Measurements from ENCODE around the gene CENPVL3. TPM values are rescaled to one million over a fixed set of nuclear protein-coding genes. Genes with fewer than 3 reads are reported as not detected.
"Not testable (repeated sequence)": the region's sequence is repeated elsewhere in the genome, so short reads cannot be mapped to it uniquely, and the experiment has no call there.

The CENPVL3 gene
- 1 to 10 TPM in 4 of 8 experiments, under 1 TPM in 1, not detected in 3; 0.43 to 3.3 (median 3.1) TPM for total RNA-seq

- 0 to 38% (median 20%) methylated on average over 1 to 6 of the region's 81 CpGs; no CpG with 5 or more reads in 7 of the 10 experiments for WGBS, 10 experiments
- H3K4me1 ChIP-seq (replicated peaks in 1 of 2); in situ Hi-C loops (cut with MboI; ENCODE audit: low pct_unique_long_range_greater_than_20kb in 2 of 9, low sequenced_read_pairs in 9 of 9, unreplicated experiment in 9 of 9); H3K27ac ChIP-seq: not testable (repeated sequence)
- H3K4me3 ChIP-seq = peak within 1 kb of the TSS; percentile 33 to 48 (median 36)
- peak in 7 of 8 experiments; percentile 37 to 82 (median 73) for ATAC-seq (replicated peaks in 6 of 8)
Observed at GRCh38 chrX:51618241-51619155, at the start of gene CENPVL3. TSS of gene CENPVL3 (minus strand) at chrX:51618912. CDS start at chrX:51618873, 39 bp downstream.

DNA sequence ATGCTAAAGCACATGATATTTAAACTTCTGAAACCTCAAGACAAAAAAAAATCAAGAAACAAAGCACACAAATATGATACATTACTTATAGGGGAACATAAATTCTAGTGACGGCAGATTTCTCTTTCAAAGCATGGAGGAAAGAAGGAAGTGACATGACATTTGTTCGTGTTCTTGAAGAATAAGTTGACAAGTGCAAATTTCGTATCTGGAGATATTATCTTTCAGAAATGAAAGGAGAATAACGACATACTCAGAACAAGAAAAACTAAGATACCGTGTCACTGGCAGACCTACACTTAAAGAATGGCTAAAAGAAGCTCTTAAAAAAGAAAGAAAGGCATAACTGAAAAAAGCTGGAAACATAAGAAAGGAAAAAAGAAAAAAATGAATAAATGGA, 47.3 kb upstream of the CENPVL3 start:
- in situ Hi-C loops (cut with MboI; ENCODE audit: low pct_unique_long_range_greater_than_20kb in 2 of 9, low sequenced_read_pairs in 9 of 9, unreplicated experiment in 9 of 9) = no loop called here
- Histone ChIP-seq H3K27ac (no peak overlapping the region), H3K4me3 (no peak overlapping the region), H3K4me1 (replicated peaks in 1 of 2) (no peaks in the 10 kb centered on the region)
- WGBS, 10 experiments = 15 to 100% (median 62%) methylated on average over 1 to 5 of the region's 5 CpGs; no CpG with 5 or more reads in 1 of the 10 experiments
- ATAC-seq (replicated peaks in 6 of 8) = no peak

DNA sequence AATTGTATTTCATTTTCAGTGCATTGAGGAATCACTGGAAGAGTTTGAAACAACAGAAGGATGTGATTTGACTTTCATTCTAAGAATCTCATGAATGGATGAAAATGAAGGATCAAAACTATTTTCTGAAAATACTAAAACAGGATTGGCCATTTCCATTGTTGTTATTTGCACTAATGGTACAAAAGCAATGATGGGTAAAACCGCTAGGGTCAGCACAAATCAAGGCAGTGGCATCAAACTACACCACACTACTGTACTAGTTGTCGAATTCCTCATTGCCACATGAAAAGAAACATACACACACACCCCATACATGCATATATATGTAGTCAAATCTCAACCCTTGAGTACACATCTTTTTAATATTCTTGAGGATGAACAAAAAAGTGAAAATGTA, 24.7 kb upstream of the CENPVL3 start:
- no peak overlapping the region for H3K4me3 ChIP-seq
- 39 to 83% methylated on average over 1 to 2 of the region's 2 CpGs; no CpG with 5 or more reads in 8 of the 10 experiments for WGBS, 10 experiments
- H3K4me1 ChIP-seq (replicated peaks in 1 of 2) = peaks cover 0 to 4% of the 10 kb centered on the region in 2 donors
- H3K27ac ChIP-seq = no peak overlapping the region
- in situ Hi-C loops (cut with MboI; ENCODE audit: low pct_unique_long_range_greater_than_20kb in 2 of 9, low sequenced_read_pairs in 9 of 9, unreplicated experiment in 9 of 9) = no loop called here
- ATAC-seq (replicated peaks in 6 of 8) = no peak

- no peak overlapping the region for H3K4me3 ChIP-seq
- in situ Hi-C loops (cut with MboI; ENCODE audit: low pct_unique_long_range_greater_than_20kb in 2 of 9, low sequenced_read_pairs in 9 of 9, unreplicated experiment in 9 of 9) = no loop called here
- peaks cover 0 to 4% of the 10 kb centered on the region in 2 donors for H3K4me1 ChIP-seq (replicated peaks in 1 of 2)
- peak; percentile 66 to 81 (median 76) for ATAC-seq (replicated peaks in 6 of 8)
- 0 to 37% (median 16%) methylated on average over 1 to 11 of the region's 19 CpGs; no CpG with 5 or more reads in 6 of the 10 experiments for WGBS, 10 experiments
- H3K27ac ChIP-seq = no peak overlapping the region
Observed at GRCh38 chrX:51641421-51642021, 22.8 kb upstream of the CENPVL3 start.

- H3K27ac ChIP-seq; ATAC-seq (replicated peaks in 6 of 8); H3K4me3 ChIP-seq; in situ Hi-C loops (cut with MboI; ENCODE audit: low pct_unique_long_range_greater_than_20kb in 2 of 9, low sequenced_read_pairs in 9 of 9, unreplicated experiment in 9 of 9); H3K4me1 ChIP-seq (replicated peaks in 1 of 2): not testable (repeated sequence)
- 42 to 67% methylated on average over 3 to 4 of the region's 7 CpGs; no CpG with 5 or more reads in 8 of the 10 experiments for WGBS, 10 experiments
Observed at GRCh38 chrX:51636511-51636910, 17.8 kb upstream of the CENPVL3 start.

DNA sequence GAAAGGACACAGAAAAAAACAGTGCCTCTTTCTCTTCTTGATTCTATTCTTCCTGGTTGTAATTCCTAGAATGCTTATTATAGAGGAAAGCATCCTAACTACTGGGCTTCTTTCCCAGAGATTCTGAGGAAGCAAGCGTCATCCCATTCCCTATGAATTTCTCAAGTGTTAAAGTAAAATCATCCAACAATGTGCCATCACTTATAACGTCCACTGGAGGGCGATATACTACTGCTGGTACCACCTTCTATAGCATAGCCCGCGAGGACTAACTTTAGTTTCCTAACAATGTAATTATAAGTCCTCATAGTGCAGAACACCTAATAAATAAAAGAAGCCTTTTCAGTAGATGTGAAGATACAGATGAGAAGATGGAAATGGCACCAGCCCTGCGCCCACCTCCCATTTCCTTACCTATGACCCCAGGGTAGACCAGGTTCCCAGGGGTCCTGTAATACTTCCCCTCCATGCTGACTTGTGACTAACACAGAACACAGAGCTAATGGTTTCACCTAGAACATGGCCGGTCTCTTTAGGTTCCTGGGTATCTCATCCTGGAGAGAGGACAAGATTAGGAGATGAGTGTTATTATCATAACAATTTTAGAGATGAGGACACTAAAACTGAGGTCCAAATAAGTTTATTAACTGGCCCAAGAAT, 4.2 kb downstream of the CENPVL3 start:
- H3K4me3 ChIP-seq = no peak overlapping the region
- WGBS, 10 experiments = 0 to 43% (median 10%) methylated on average over 1 to 6 of the region's 7 CpGs; no CpG with 5 or more reads in 4 of the 10 experiments
- ATAC-seq (replicated peaks in 6 of 8) = peak; percentile 52 to 88 (median 71)
- no peaks in the 10 kb centered on the region for H3K4me1 ChIP-seq (replicated peaks in 1 of 2)
- no peak overlapping the region for H3K27ac ChIP-seq
- in situ Hi-C loops (cut with MboI; ENCODE audit: low pct_unique_long_range_greater_than_20kb in 2 of 9, low sequenced_read_pairs in 9 of 9, unreplicated experiment in 9 of 9) = no loop called here

DNA sequence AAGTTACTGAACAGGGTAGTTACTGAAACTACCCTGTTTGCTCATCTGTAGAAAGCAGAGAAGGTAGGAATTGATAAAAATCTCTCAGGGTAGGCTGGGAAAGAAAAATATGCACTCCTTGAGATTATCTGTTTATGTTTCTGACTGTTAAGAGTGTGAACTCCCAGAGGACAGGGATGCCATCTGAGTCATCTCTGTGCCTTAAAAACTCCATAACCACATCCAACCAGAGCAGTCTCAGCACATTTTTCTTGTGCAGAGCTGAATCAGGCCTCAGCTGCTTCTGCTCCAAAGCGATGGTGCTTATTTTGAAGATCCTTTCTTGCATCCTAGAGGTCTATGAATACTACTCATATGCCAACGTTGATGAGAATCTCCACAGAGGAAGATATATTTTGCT, 9.9 kb downstream of the CENPVL3 start:
- no peak for ATAC-seq (replicated peaks in 6 of 8)
- in situ Hi-C loops (cut with MboI; ENCODE audit: low pct_unique_long_range_greater_than_20kb in 2 of 9, low sequenced_read_pairs in 9 of 9, unreplicated experiment in 9 of 9) = no loop called here
- WGBS, 10 experiments = 0 to 50% (median 36%) methylated on average over 1 to 2 of the region's 2 CpGs; no CpG with 5 or more reads in 7 of the 10 experiments
- no peak overlapping the region for H3K4me3 ChIP-seq
- H3K27ac ChIP-seq = no peak overlapping the region
- no peaks in the 10 kb centered on the region for H3K4me1 ChIP-seq (replicated peaks in 1 of 2)

DNA sequence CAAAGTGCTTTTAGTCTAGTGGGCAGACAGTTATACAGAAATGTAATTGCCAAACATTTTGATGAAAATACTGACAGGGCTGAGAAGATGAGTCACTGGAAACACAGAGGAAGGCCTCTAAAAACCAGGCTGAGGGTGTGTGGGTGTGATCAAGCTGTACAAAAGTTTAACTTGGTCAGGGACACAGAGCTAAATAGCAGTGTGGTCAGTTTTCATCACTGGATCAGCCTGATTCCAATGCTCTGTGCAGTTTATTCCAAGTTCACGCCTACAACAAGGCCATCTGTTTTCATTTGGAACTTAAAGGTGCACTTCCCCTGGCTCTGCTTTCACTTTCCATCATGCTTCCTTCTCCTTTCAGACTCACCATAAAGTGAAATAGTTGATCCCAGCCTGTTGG, 10.6 kb downstream of the CENPVL3 start:
- WGBS, 10 experiments = 0 to 86% (median 57%) methylated on average over 1 of the region's 1 CpG; no CpG with 5 or more reads in 7 of the 10 experiments
- no peaks in the 10 kb centered on the region for H3K4me1 ChIP-seq (replicated peaks in 1 of 2)
- H3K27ac ChIP-seq = no peak overlapping the region
- in situ Hi-C loops (cut with MboI; ENCODE audit: low pct_unique_long_range_greater_than_20kb in 2 of 9, low sequenced_read_pairs in 9 of 9, unreplicated experiment in 9 of 9) = no loop called here
- peak in 2 of 8 experiments; percentile 18 to 32 for ATAC-seq (replicated peaks in 6 of 8)
- H3K4me3 ChIP-seq = no peak overlapping the region

DNA sequence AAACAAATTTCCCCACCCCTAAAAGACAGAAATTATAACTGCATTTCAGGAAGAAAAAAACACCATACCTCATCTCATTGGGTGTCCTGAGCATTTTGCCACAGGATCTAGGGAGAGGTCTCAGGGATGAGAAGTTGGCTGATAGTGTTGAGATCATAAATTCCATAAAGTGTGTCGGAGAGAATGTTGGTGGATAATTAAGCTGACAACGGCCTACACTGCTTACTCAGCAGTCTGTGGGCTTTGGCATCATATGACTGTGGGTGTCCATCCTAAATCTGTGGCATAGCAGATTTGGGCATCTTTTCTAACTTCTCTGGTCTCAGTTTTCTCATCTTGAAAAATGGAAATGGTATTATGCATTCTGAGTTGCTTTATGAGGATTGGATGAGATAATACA, 12.3 kb downstream of the CENPVL3 start:
- in situ Hi-C loops (cut with MboI; ENCODE audit: low pct_unique_long_range_greater_than_20kb in 2 of 9, low sequenced_read_pairs in 9 of 9, unreplicated experiment in 9 of 9) = no loop called here
- 0 to 69% methylated on average over 1 to 2 of the region's 2 CpGs; no CpG with 5 or more reads in 8 of the 10 experiments for WGBS, 10 experiments

DNA sequence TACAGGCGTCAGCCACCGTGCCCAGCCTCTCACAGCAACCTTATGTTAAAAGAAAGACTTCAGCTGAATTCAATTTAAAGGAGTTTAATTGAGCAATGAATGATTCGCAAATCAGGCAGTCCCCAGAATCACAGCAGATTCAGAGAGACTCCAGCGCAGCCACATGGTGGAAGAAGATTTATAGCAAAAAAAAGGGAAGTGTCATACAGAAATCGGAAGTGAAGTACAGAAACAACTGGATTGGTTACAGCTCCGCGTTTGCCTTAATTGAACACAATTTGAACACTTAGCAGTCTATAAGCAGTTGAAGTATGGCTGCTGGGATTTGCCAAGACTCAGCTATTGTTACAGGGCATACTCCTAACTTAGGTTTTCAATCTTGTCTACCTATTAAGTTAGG, 19.8 kb downstream of the CENPVL3 start:
- in situ Hi-C loops (cut with MboI; ENCODE audit: low pct_unique_long_range_greater_than_20kb in 2 of 9, low sequenced_read_pairs in 9 of 9, unreplicated experiment in 9 of 9) = no loop called here
- no peak overlapping the region for H3K27ac ChIP-seq
- ATAC-seq (replicated peaks in 6 of 8) = no peak
- no peaks in the 10 kb centered on the region for H3K4me1 ChIP-seq (replicated peaks in 1 of 2)
- WGBS, 10 experiments = 38 to 100% (median 80%) methylated on average over 1 to 5 of the region's 7 CpGs; no CpG with 5 or more reads in 5 of the 10 experiments
- H3K4me3 ChIP-seq = no peak overlapping the region

More for the DNA sequence above, 12.3 kb downstream of the CENPVL3 start:
- Histone ChIP-seq H3K27ac (no peak overlapping the region), H3K4me3 (no peak overlapping the region), H3K4me1 (replicated peaks in 1 of 2) (no peaks in the 10 kb centered on the region)
- ATAC-seq (replicated peaks in 6 of 8) = no peak

GRCh38 chrX:51571874-51572273, 46.8 kb downstream of the CENPVL3 start:
- in situ Hi-C loops (cut with MboI; ENCODE audit: low pct_unique_long_range_greater_than_20kb in 2 of 9, low sequenced_read_pairs in 9 of 9, unreplicated experiment in 9 of 9) = no loop called here
- 33% methylated on average over 1 of the region's 2 CpGs; no CpG with 5 or more reads in 9 of the 10 experiments for WGBS, 10 experiments

DNA sequence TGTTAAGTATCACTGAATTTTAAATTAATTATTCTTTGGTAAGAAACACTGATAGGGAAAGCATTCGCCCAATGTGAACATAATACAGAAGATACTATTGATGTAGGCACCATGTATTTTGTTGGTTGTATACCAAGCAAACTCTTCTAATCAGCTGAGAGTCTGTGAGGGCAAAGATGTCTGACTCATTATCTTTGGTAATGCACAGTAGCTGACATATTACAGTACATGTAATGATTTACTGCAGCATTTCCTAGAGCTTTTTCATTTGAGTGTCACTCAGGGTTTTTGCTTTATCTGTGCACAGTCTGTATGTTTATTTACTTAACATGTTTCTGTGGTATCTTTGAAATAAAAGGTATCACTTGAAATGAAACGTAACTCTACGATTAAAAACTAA, 49.2 kb downstream of the CENPVL3 start:
- H3K4me1 ChIP-seq (replicated peaks in 1 of 2) = peaks cover 7 to 11% of the 10 kb centered on the region in 2 donors
- H3K27ac ChIP-seq = no peak overlapping the region
- ATAC-seq (replicated peaks in 6 of 8) = peak in 2 of 8 experiments; percentile 17 to 29
- 0 to 100% (median 65%) methylated on average over 1 to 3 of the region's 3 CpGs; no CpG with 5 or more reads in 3 of the 10 experiments for WGBS, 10 experiments
- no peak overlapping the region for H3K4me3 ChIP-seq
- in situ Hi-C loops (cut with MboI; ENCODE audit: low pct_unique_long_range_greater_than_20kb in 2 of 9, low sequenced_read_pairs in 9 of 9, unreplicated experiment in 9 of 9) = no loop called here

More at GRCh38 chrX:51571874-51572273, 46.8 kb downstream of the CENPVL3 start:
- Histone ChIP-seq H3K27ac (no peak overlapping the region), H3K4me1 (replicated peaks in 1 of 2) (peaks cover 7 to 11% of the 10 kb centered on the region in 2 donors), H3K4me3 (no peak overlapping the region)
- ATAC-seq (replicated peaks in 6 of 8) = peak in 3 of 8 experiments; percentile 55 to 65 (median 55)
